Stimulated activated effector memory CD8-positive, alpha-beta T cell treated with anti-CD3 and anti-CD28 coated beads, Interleukin-12 subunit alpha, Interleukin-12 subunit beta, amount 100 ng/mL, for 72 hours (primary cell): ENCODE results near the gene TMEM165.
A peak's percentile ranks its signal among the peaks of the same experiment; 100 is the strongest.

Experiments
- ATAC-seq: fragments of 150-1000 bp; cut with Tn5 transposase; 2 replicates; pipeline ENCODE4 v1.10.0; 2021
- DNase-seq, 2 donors: peaks; one replicate each; pipeline ENCODE4 v3.0.0; 2021 to 2022; ENCODE audit warnings: low spot score in 2 of 2
- H3K27ac Mint-ChIP-seq: one replicate; pipeline ENCODE4 v1.8.0; 2022; ENCODE audit warnings: mild to moderate bottlenecking, mixed read lengths
- H3K36me3 Mint-ChIP-seq: one replicate; pipeline ENCODE4 v1.8.0; 2022; ENCODE audit warnings: mild to moderate bottlenecking, mixed read lengths
- H3K4me1 Mint-ChIP-seq: one replicate; pipeline ENCODE4 v1.8.0; 2022; ENCODE audit warnings: mixed read lengths
- H3K4me3 Mint-ChIP-seq: one replicate; pipeline ENCODE4 v1.8.0; 2022; ENCODE audit warnings: mild to moderate bottlenecking, mixed read lengths
- H3K9me3 Mint-ChIP-seq: one replicate; pipeline ENCODE4 v1.8.0; 2022; ENCODE audit warnings: mixed read lengths

Gene TMEM165

GRCh38 chr4:55446578-55446922, 50.8 kb downstream of the TMEM165 start:
- H3K36me3 Mint-ChIP-seq: peaks cover 69% of the 10 kb centered on the region
- no peaks in the 10 kb centered on the region for H3K4me1 Mint-ChIP-seq
- H3K4me3 Mint-ChIP-seq: no peak overlapping the region
- no peak for ATAC-seq
- DNase-seq: no peak
- no peak overlapping the region for H3K27ac Mint-ChIP-seq
- no peaks in the 10 kb centered on the region for H3K9me3 Mint-ChIP-seq

- no peaks in the 10 kb centered on the region for H3K4me1 Mint-ChIP-seq
- no peak overlapping the region for H3K4me3 Mint-ChIP-seq
- H3K27ac Mint-ChIP-seq: no peak overlapping the region
- no peak for ATAC-seq
- H3K9me3 Mint-ChIP-seq: no peaks in the 10 kb centered on the region
- H3K36me3 Mint-ChIP-seq: peaks cover 69% of the 10 kb centered on the region
- DNase-seq: no peak
Observed at GRCh38 chr4:55447108-55447708, 51.5 kb downstream of the TMEM165 start.

- peaks cover 69% of the 10 kb centered on the region for H3K36me3 Mint-ChIP-seq
- ATAC-seq (no peak), DNase-seq (no peak)
- no peak overlapping the region for H3K4me3 Mint-ChIP-seq
- H3K4me1 Mint-ChIP-seq: no peaks in the 10 kb centered on the region
- no peak overlapping the region for H3K27ac Mint-ChIP-seq
- no peaks in the 10 kb centered on the region for H3K9me3 Mint-ChIP-seq
Observed at GRCh38 chr4:55447831-55448230, 52.1 kb downstream of the TMEM165 start.

- DNase-seq (no peak), ATAC-seq (no peak)
- peak overlapping the region; percentile 17 for H3K27ac Mint-ChIP-seq
- H3K36me3 Mint-ChIP-seq: peaks cover 62% of the 10 kb centered on the region
- no peaks in the 10 kb centered on the region for H3K4me1 Mint-ChIP-seq
- no peaks in the 10 kb centered on the region for H3K9me3 Mint-ChIP-seq
- no peak overlapping the region for H3K4me3 Mint-ChIP-seq
Observed at GRCh38 chr4:55450566-55450965, 54.8 kb downstream of the TMEM165 start.

GRCh38 chr4:55458164-55458563, 62.4 kb downstream of the TMEM165 start:
- peaks cover 14% of the 10 kb centered on the region for H3K36me3 Mint-ChIP-seq
- ATAC-seq: no peak
- no peak overlapping the region for H3K27ac Mint-ChIP-seq
- H3K9me3 Mint-ChIP-seq: no peaks in the 10 kb centered on the region
- H3K4me1 Mint-ChIP-seq: no peaks in the 10 kb centered on the region
- DNase-seq: no peak
- no peak overlapping the region for H3K4me3 Mint-ChIP-seq

- Mint-ChIP-seq H3K4me3 (no peak overlapping the region), H3K4me1 (no peaks in the 10 kb centered on the region), H3K36me3 (peaks cover 13% of the 10 kb centered on the region), H3K9me3 (no peaks in the 10 kb centered on the region), H3K27ac (no peak overlapping the region)
- DNase-seq (no peak), ATAC-seq (no peak)
Observed at GRCh38 chr4:55458611-55459010, 62.9 kb downstream of the TMEM165 start.

- Mint-ChIP-seq H3K9me3 (peaks cover 3% of the 10 kb centered on the region), H3K4me3 (no peak overlapping the region), H3K36me3 (no peaks in the 10 kb centered on the region), H3K27ac (no peak overlapping the region), H3K4me1 (no peaks in the 10 kb centered on the region)
- no peak for DNase-seq
- no peak for ATAC-seq
Observed at GRCh38 chr4:55466001-55466400, 70.2 kb downstream of the TMEM165 start.

- Mint-ChIP-seq H3K27ac (no peak overlapping the region), H3K9me3 (peaks cover 3% of the 10 kb centered on the region), H3K4me1 (no peaks in the 10 kb centered on the region), H3K36me3 (peaks cover 7% of the 10 kb centered on the region), H3K4me3 (no peak overlapping the region)
- DNase-seq: no peak
- ATAC-seq: no peak
Observed at GRCh38 chr4:55468724-55469123, 73.0 kb downstream of the TMEM165 start.

- Mint-ChIP-seq H3K36me3 (peaks cover 20% of the 10 kb centered on the region), H3K27ac (no peak overlapping the region), H3K4me3 (no peak overlapping the region), H3K4me1 (peaks cover 3% of the 10 kb centered on the region), H3K9me3 (peaks cover 3% of the 10 kb centered on the region)
- no peak for DNase-seq
- no peak for ATAC-seq
Observed at GRCh38 chr4:55469979-55470378, 74.2 kb downstream of the TMEM165 start.
